Dermis microvascular lymphatic vessel endothelial cell (primary cell): Measurements from ENCODE around the gene EFEMP1. TPM values are rescaled to one million over a fixed set of nuclear protein-coding genes. Genes with fewer than 3 reads are reported as not detected.
A peak's percentile ranks its signal among the peaks of the same experiment; 100 is the strongest.

Source experiments
- DNase-seq, 2 donors: peaks; one replicate each; pipeline versions ENCODE4 v3.0.0 to v3.0.0-alpha.2; 2010; ENCODE audit warnings: low read depth in 2 of 2
- total RNA-seq: library from RNA; depleted of rRNA; stranded (reverse); fragments of >200 nt; gene quantifications from 2 replicates; pipeline ENCODE4 v1.2.1, GENCODE V29; 2014

EFEMP1 gene
- total RNA-seq, 1 donor from 2014 or later: 3,306 TPM

- no peak for DNase-seq
Measured at GRCh38 chr2:55934337-55934736, 10.8 kb upstream of the EFEMP1 start.

GRCh38 chr2:55932843-55933242 lies 9.3 kb upstream of the EFEMP1 start:
- DNase-seq: no peak

GRCh38 chr2:55931281-55931680 lies 7.7 kb upstream of the EFEMP1 start:
- no peak for DNase-seq

GRCh38 chr2:55929476-55929875 lies 5.9 kb upstream of the EFEMP1 start:
- DNase-seq: no peak

- no peak for DNase-seq
Measured at GRCh38 chr2:55926974-55927373, 3.4 kb upstream of the EFEMP1 start.

- no peak for DNase-seq
Measured at GRCh38 chr2:55926246-55926645, 2.7 kb upstream of the EFEMP1 start.

- DNase-seq: no peak
Measured at GRCh38 chr2:55923982-55924321, 370 bp upstream of the EFEMP1 start.

GRCh38 chr2:55922291-55922907 lies 1.2 kb downstream of the EFEMP1 start:
- DNase-seq: peak in 1 of 2 donors; percentile 78

- no peak for DNase-seq
Measured at GRCh38 chr2:55919574-55919973, 4.0 kb downstream of the EFEMP1 start.

- no peak for DNase-seq
Measured at GRCh38 chr2:55918856-55919255, 4.7 kb downstream of the EFEMP1 start.

- DNase-seq: peak in 1 of 2 donors; percentile 65
Measured at GRCh38 chr2:55917713-55918390, 5.7 kb downstream of the EFEMP1 start.

GRCh38 chr2:55917117-55917516 lies 6.5 kb downstream of the EFEMP1 start:
- DNase-seq: peak in 1 of 2 donors; percentile 37

- peak; percentile 72 to 85 for DNase-seq
Measured at GRCh38 chr2:55916473-55917049, 7.0 kb downstream of the EFEMP1 start.

- no peak for DNase-seq
Measured at GRCh38 chr2:55914786-55915185, 8.8 kb downstream of the EFEMP1 start.

- no peak for DNase-seq
Measured at GRCh38 chr2:55912926-55913325, 10.7 kb downstream of the EFEMP1 start.

GRCh38 chr2:55910077-55910476 lies 13.5 kb downstream of the EFEMP1 start:
- no peak for DNase-seq

GRCh38 chr2:55907686-55908085 lies 15.9 kb downstream of the EFEMP1 start:
- no peak for DNase-seq

- no peak for DNase-seq
Measured at GRCh38 chr2:55906993-55907392, 16.6 kb downstream of the EFEMP1 start.

- no peak for DNase-seq
Measured at GRCh38 chr2:55903727-55904126, 19.9 kb downstream of the EFEMP1 start.

- no peak for DNase-seq
Measured at GRCh38 chr2:55902971-55903370, 20.6 kb downstream of the EFEMP1 start.

GRCh38 chr2:55902429-55902828 lies 21.2 kb downstream of the EFEMP1 start:
- no peak for DNase-seq

GRCh38 chr2:55901941-55902340 lies 21.6 kb downstream of the EFEMP1 start:
- DNase-seq: no peak

- DNase-seq: peak in 1 of 2 donors; percentile 65
Measured at GRCh38 chr2:55901322-55901721, 22.3 kb downstream of the EFEMP1 start.
